ENCODE results near the gene LRRC58. TPM values are rescaled to one million over a fixed set of nuclear protein-coding genes. Genes with fewer than 3 reads are reported as not detected.
A peak's percentile ranks its signal among the peaks of the same experiment; 100 is the strongest.

Gene LRRC58
- total RNA-seq, 1 experiment from 2014 or later, result 48.5 TPM

- no peaks in the 10 kb centered on the region; the same call in 1 of the 2 replicates for H3K9me3 ChIP-seq (replicated peaks)
- no peaks in the 10 kb centered on the region for H3K27me3 ChIP-seq
- H3K4me3 ChIP-seq, result peak overlapping the region; percentile 10
- peak overlapping the region; percentile 20 for H3K27ac ChIP-seq
- peak; percentile 82 to 95 for DNase-seq
- H3K36me3 ChIP-seq, result no peaks in the 10 kb centered on the region
- H3K4me1 ChIP-seq, result peaks cover 22% of the 10 kb centered on the region
Measured at GRCh38 chr3:120275618-120276017, 73.5 kb downstream of the LRRC58 start.

DNA sequence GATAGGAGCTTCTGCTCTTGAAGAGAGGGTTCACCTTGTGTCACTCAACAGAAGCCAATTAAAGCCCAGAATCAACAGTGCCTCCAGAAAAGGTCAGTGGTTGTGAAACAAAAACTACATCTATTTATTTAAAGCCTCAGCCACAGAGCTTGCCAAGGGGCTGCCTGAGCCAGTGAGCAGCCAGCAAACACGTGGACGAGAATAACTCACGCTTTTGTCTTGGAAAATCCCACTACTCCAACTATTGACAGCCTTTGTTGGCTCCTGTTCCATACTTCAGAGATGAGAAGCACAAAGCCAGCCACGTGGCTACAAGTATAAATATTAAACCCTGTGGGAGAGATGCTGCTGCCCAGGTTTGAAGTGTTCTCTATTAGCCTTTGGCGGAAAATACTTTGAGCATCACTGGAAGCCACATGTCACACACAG is 74.4 kb downstream of the LRRC58 start:
- H3K27me3 ChIP-seq, result no peaks in the 10 kb centered on the region
- peak; percentile 21 to 55 for DNase-seq

More for the DNA sequence above, 74.4 kb downstream of the LRRC58 start:
- Histone ChIP-seq H3K36me3 (no peaks in the 10 kb centered on the region), H3K27ac (no peak overlapping the region; the same call in 1 of the 2 replicates), H3K4me3 (no peak overlapping the region), H3K9me3 (replicated peaks) (no peaks in the 10 kb centered on the region; the same call in 1 of the 2 replicates), H3K4me1 (peaks cover 22% of the 10 kb centered on the region)

Other genes with a start within 250 kb of the LRRC58 start
- gene GPR156, start 64.1 kb downstream of the LRRC58 start, total RNA-seq (2014; rRNA removed; shearing (Covaris generic)), result 0.91 TPM in 2 replicates
- 148 and 164 TPM in 2 replicates for gene FSTL1, start 101.6 kb upstream of the LRRC58 start, total RNA-seq (2014; rRNA removed; shearing (Covaris generic))
- 146 and 160 TPM in 2 replicates for gene NDUFB4, start 247.0 kb upstream of the LRRC58 start, total RNA-seq (2014; rRNA removed; shearing (Covaris generic))

Data from SJCRH30 (cell line).